GM18909 (cell line): ENCODE measurements around the gene PLEKHO2.
A peak's percentile ranks its signal among the peaks of the same experiment; 100 is the strongest.

Experiments used
- ATAC-seq: cut with Tn5 transposase; IDR thresholded peaks from one replicate; pipeline ENCODE4 v1.9.1; 2021; ENCODE audit warnings: mild to moderate bottlenecking; ENCODE audit not compliant: unreplicated experiment, poor library complexity

PLEKHO2 gene

DNA sequence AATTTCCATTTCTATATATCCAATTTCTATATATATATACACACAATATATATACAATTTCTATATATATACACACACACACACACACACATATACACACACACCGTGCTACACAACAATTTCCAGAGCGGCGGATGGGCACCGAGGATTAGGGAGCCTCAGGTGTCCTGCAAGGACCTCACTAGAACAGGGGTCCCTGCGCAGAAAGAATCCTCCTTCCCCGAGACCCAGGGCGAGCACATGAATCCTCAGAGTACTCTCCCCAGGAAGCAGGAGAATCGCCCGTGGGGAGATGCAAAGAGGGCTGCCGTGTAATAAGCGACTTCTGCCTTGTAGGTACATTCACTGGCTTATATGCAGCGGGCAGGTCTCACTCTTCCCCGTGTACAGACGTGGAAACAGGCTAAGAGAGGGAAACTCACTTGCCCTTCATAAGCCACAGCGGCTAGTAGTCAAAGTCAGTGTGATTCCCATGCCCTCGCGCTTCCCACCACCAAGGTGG, 16.7 kb upstream of the PLEKHO2 start:
- no peak for ATAC-seq

DNA sequence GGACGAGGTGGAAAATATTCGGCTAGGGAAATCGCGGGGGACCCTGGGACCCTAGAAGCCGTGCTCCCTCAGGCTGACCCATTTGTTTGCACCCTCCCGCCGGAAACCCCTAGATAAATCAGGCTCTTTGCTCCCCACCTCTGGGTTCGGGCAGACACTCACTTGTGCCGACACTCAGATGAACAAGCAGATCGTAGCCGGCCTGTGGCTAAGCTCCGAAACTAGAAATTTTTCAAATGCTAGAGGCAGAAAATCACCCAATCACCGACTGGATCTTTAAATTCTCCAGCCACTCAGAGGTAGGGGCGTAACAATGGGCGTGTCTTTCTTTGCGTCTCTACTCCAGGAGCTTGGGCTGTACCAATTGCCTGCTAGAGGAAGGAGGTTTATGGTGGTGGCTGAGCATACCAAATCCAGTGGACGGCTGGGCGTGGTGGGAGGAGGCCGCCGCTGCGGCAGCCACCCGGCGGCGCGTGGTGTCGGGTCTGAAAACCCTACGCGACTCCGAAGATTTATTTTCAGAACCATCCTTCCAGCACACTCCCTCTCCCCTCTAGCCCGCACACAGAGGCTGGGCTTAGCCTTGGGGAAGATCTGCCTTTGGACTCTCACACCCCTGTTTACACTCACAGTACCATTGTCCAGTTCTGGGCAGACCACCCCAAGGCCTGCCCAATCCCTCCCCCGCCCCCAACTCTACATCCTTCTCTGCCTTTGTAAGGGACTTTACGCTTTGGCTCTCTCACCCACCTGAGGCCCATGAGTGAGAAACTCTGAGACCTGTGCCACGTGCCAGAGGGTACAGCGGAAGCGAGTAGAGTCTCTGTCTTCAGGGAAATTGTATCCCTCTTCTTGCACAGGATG, 16.1 kb upstream of the PLEKHO2 start, which contains the start of gene PIF1:
Gene PIF1 (minus strand): TSS at position 217 of the 864 bp plus-strand sequence. CDS start 1,312 bp downstream, outside the sequence.
- peak; percentile 83 for ATAC-seq

DNA sequence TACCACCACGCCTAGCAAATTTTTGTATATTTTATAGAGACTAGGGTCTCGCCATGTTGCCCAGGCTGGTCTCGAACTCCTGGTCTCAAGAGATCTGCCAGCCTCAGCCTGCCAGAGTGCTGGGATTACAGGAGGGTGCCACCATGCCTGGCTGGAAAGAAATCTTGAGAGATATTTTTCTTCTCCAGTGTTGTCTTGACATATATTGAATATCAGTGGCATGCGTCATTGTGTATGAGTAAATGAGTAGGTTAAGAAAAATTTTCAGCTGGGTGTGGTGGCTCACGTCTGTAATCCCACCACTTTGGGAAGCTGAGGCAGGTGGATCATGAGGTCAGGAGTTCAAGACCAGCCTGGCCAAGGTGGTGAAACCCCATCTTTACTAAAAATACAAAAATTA, 12.7 kb upstream of the PLEKHO2 start:
- ATAC-seq, result no peak

DNA sequence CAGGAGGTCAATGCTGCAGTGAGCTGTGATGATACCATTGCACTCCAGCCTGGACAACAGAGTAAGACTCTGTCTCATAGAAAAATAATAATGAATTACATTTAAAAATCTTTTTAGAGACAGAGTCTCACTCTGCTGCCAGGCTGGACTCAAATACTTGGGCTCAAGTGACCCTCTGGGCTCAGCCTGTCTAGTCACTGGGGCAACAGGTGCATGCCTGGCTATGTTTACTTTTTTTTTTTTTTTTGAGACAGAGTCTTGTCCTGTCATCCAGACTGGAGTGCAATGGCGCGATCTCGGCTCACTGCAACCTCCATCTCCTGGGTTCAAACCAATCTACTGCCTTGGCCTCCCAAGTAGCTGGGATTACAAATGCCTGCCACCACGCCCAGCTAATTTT, 8.0 kb upstream of the PLEKHO2 start:
- ATAC-seq, result no peak

DNA sequence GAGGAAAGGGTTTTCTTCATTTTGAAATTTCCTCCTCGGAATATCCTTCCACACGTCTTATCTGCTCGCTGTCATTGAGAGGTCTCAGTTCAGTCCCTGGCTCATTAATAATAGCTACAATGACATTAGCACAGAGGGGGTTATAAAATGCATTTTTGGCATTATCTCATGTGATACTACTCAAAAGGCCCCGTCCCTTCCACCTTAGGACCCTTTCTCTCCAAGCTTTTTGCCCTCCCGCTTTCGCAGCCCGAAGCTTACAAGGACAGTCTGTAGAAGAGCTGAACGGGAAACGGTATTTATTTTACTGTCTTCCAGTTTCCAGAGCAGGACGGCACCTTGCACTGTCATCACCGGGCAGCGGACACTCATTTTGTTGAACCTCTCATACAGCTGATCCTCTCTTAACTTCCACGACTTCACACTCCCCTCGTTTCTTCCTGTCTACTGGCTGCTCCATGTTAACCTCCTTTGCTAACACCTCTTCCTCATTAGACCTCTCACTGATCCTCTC, 5.6 kb upstream of the PLEKHO2 start:
- no peak for ATAC-seq

DNA sequence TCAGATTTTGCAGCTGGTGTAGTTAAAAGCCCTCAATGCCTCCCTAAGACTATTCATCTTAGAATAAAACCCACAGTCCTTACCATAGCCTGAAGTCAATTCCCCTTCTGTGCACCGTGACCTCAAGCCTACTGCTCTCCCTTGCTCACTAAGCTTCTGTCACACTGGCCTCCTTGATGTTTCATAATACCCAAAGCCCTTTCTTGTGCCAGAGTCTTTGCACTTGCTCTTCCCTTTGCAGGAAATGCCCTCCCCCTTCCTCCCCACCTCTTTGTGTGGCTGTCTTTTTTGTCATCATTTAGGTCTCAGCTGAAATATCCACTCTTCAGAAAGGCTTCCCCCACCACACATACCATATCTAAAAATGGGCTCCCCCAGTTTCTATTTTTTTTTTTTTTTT, 4.2 kb upstream of the PLEKHO2 start:
- no peak for ATAC-seq

DNA sequence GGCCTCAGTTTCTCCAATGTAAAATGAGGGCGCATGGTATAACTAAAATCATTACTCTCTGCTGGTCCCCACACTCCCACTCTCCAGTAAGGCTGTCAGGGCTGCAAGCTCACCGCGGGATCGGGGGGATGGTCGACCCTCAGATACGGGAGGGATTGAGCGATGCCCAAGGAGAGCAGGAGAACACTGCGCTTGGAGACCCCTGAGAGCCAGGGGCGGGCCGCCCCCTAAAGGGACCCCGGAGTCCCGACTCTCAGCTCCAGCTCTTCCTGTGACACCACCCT, 713 bp upstream of the PLEKHO2 start:
- ATAC-seq, result no peak

DNA sequence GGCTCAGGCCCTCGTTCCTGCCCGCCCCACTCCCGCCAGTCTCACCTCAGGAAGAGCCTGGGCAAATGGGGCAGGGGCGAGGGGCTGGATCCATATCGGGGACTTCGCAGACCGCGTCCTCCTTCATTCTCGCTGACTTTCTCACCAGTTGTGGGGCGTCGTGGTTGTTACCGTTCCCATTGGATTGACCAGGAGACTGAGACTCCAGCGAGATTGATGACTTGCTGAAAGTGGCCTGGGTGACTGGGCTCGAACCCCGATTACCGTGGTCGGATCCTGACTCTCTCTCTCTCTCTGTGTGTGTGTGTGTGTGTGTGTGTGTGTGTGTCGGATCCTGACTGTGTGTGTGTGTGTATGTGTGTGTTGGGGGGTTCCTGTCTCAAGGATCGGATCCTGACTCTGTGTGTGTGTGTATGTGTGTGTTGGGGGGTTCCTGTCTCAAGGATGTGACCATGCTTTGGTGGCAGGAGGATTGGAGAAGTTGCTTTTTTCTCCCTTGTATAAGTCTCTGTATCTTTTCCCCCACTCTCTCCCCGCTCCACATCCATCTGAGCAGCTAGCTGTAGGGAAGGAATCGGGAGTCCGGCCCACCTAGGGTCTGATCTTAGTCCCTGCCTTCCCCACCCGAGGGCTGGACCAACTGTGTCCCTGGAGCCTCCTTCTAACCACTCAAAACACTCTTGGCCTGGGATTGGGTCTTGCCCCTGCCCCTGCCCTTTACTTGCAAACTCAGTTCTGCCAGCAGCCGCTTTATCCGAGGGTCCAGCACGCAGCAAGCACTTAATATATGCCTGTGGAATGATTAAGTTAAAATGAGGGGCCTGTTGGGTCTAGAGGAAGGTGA, 603 bp downstream of the PLEKHO2 start:
- ATAC-seq, result no peak

DNA sequence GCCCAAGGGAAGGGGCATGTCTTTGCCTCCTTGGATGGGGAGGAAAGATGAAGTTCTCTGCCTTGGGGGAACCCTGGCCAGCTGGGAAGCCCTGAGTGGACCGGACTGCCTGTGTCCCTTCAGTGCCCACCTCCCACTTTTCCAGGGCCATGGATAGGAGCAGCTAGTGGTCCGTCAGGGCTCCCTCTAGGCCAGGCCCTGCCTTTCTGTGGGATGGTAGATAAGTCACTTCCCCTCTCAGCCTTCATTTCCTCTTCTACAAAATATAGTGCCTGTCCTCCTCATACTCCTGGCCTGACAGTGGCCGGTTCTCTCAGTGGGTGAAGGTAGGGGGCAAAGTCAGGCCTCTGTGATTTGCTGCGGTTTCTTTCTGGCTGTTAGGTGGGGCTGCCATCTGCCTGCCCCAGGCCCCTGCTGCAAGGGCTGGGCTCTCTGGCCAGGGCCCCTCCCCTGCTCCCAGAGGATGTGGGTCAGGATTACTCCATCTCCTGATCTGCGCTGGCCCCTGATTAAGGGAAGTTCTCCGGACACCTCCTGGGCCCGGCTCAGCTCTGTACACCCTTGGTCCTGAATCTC, 1.4 kb downstream of the PLEKHO2 start:
- ATAC-seq, result no peak

DNA sequence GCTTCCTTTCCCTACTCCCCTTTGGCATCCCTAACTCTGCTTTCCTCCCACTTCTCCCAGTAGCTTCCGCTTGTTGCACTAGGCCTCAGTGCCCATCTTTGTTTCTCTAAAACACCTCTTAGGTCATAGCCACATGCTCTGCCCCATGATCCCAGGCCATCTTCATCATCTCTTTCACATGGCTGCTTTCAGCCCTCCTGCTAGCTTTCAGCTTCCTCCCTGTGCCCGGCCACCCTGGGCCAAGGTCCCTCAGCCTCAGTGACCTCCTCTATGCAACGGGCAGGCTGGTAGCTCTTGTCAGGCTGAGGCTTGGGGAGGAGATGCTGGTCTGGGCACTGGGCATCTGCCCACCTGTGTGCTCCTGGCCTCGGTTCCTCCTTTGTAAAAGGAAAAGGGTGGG, 2.3 kb downstream of the PLEKHO2 start:
- no peak for ATAC-seq

DNA sequence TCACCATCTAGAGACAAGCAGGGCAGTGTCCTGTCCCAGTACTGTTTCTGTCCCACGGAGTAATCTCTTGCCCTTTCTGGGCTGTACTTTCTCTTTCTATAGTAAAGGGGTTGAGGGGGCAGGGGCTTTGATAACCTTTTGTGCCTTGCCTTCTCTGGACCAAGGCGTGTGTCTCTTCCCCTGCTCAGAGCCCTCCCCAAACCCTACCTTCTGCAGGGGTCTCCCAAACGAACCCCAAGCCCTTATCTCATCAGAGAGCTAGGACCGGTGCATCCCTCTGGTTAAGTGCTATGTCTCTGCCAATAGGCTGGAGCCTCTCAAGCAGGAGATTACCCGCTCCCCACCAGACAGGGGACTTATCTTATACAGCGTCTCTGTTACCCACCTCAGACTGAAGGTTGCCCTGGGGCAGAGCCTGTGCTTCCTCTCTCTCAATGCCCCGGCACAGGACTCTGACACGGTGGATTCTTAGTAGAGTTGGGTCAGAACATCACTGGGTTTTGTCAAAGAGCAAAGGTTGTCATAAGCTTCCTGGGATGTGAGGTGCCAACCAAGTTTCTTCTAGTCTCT, 2.9 kb downstream of the PLEKHO2 start:
- ATAC-seq, result no peak

DNA sequence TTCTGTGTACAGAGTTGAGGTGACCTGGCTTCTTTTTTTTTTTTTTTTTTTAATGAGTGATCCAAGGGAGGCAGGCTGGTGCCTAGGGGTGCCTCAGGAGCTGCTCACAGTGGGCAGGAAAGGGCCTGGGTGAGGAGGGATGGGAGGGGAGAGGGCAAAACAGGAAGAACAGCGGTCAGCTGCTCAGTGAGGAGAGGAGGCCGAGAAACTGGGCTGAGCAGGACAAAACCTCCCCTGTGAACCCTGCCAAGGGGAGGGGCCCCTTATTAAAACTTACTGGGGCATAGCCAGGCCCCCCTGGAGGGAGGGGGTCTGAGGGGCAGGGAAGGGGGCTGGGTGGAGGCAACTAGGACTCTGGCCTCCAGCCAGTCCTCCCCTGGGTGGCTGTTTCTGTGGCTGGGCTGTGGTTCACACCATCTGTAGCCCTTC, 3.5 kb downstream of the PLEKHO2 start:
- no peak for ATAC-seq

DNA sequence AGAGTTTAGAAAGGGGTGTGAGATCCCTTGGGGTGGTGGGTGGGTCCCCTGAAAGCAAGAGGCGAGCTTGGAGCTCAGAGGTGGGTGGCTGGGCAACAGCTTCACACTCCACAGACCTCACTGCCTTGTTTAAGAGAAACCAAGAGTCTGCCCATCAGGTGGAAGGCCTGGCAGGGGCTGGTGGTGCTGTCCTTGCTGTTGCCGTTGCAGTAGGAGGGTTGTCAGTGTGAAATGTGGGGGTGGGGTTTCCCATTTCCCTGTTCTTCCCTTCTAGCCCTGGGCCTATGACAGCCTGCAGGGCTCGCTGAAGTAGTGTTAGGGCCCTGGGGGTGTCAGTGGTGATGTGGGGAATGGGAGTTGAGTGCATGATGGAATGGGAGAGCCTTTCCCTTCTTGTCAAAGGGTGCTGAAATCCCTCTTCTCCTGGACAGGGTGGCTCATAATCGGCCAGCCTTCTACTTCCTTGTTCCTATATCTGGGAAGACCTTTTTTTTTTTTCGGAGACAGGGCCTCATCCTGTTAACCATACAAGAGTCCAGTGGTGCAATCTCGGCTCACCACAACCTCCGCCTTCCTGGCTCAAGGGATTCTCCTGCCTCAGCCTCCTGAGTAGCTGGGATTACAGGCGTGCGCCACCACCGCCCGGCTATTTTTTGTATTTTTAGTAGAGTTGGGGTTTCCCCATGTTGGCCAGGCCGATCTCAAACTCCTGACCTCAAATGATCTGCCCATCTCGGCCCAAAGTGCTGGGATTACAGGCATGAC, 4.3 kb downstream of the PLEKHO2 start:
- ATAC-seq, result no peak

DNA sequence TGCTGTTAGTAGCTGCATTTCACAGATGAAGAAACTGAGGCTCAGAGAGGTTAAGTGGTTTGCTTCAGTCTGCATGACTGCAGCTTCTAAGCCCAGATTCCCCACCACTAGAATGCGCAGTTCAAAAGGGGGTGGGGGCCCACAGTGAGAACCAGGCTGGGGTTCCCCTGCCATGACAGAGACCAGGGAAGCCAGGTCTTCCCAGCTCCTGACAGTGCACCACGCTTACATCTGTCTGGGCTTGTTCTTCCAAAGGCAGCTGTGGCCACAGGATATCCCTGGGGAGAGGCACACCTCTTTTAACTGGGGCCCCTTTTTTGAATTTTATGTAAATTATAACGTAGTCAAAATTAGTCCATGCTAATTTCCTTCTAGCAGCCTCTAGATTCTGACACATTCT, 5.3 kb downstream of the PLEKHO2 start:
- no peak for ATAC-seq

DNA sequence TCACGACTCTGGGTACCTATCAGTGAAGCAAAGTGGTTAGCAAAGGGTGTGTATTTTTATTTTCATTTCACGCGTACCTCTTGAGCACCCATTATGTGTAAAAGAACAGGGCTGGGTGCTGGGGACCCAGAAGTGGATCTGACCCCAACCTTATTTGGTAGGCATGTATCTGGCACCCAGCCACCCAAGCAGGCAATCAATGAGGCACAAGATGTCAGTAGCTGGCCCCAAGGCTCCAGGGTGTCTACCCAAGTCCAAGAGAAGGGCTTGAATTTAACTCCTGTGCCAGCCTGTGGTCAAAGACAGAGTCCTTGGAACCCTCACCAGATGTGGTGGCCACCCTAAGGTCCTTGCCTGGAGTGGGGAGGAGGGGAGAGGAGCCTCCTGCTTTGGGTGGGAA, 5.7 kb downstream of the PLEKHO2 start:
- no peak for ATAC-seq

DNA sequence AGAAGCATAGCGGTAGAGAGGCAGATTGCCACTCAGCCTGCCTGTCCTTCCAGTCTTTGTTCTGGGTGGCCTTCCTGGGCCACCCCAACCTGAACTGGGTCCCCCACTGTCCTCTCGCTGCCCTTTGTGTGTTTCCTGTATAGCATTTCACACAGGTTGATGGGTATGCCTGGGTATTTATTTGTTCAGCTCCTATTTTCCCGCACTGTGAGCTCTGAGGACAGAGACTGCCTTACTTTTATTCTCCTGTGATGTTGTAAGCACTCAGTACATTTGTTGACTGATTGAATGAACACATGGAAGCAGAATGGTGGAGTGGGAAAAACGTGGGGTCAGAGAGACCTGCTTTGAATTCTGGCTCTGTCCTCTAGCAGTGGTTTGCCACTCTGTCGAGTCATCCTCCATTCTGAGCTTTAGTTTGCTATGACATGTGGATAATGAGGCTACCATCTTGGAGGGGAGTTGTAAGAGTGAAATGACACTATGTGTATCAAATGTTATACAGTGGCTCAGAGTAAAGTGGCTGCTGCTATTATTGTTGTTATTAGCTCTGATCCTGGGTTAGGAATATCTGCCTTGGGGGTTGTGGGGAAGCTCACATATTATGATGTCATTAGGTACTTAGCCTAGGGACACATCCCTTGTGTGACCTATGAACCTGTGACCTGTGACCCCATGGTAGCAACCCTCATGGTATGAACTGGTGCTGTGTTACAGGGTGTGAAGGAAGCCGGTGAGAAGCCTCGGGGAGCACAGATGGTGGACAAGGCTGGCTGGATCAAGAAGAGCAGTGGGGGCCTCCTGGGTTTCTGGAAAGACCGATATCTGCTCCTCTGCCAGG, 6.4 kb downstream of the PLEKHO2 start:
- ATAC-seq, result no peak

DNA sequence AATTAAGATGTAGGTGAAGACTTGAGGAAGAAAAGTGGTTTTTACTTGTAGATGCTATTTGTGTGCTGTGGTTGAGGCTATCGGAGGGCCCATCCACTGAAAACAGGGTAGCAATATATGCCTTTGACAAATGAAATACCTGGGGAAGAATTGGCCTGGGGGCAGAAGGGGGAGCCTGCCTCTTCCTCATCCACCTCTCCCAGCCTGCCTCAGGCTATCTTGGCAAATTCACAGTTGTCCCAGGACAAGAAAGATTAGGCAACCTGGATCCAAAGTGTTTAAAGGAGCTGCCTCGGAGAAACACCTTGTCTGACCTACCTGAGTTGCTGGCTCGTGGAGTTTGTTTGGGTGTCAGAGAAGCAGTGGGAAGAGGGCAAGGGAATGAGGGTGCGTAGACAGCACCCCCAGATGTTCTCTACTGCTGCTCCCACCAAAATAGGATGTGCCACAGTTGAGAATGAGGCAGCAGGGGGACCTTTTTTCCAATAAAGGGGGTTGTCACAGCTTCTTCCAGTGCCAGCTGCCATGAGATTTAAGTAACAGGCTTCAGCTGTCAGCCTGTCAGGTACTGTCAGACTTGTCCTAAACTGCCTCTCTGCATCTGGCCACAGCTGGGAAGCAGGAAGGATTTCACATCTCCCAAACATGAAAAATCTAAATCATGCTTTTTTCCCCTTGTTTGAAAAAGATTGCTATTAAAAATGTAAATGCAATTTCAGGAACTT, 9.2 kb downstream of the PLEKHO2 start:
- ATAC-seq, result no peak

DNA sequence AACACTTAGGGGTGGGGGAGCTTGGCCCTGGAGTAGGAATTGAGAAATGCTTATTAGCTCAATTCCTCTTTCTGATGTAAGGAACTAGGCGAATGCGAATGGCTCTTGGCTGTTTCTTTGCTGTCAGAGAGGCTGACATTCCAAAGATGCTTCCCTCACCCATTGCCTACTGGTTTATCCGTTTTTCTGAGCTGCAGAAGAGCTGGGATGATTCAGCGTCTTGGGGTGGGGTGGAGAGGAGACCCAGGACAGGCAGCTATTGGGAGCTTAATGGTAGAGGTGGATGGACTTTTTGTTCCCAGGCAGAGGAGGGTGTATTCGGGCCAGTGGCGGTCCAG, 9.8 kb downstream of the PLEKHO2 start:
- ATAC-seq, result no peak
